GM12878 (cell line): ENCODE data around the gene IRX5. TPM values are rescaled to one million over a fixed set of nuclear protein-coding genes. Genes with fewer than 3 reads are reported as not detected.

Experiments
- ATAC-seq: fragments of 200-7000 bp; cut with Tn5 transposase; 3 replicates; pipeline ENCODE4 v1.9.1; 2020; ENCODE audit warnings: mild to moderate bottlenecking, moderate library complexity
- BruUV-seq: library from RNA; stranded (reverse); fragments of 400-500 nt; replicated peaks from 2 replicates; lab custom pipeline; 2021; lab: Mats Ljungman, UMichigan
- CTCF ChIA-PET: fragments of 300-600 bp; sonication (Branson Sonifier 250); formaldehyde crosslinking; extraction: SDS; loops from one replicate; lab custom pipeline; 2021; ENCODE audit warnings: inconsistent platforms; lab: Yijun Ruan, JAX
- POLR2A ChIA-PET: fragments of 350-600 bp; formaldehyde crosslinking; extraction: SDS; loops from one replicate; lab custom pipeline; 2021; ENCODE audit warnings: inconsistent platforms; lab: Charles Lee
- RAD21 ChIA-PET: fragments of 300-600 bp; sonication (Branson Sonifier 250); formaldehyde crosslinking; loops from one replicate; lab custom pipeline; 2023; ENCODE audit warnings: antibody characterized with exemption; ENCODE audit not compliant: unreplicated experiment; lab: Charles Lee
- SMC1A ChIA-PET: fragments of 300-600 bp; sonication (Branson Sonifier 250); formaldehyde crosslinking; loops from one replicate; lab custom pipeline; 2023; ENCODE audit not compliant: unreplicated experiment, uncharacterized antibody; lab: Charles Lee
- DNase-seq: peaks from one replicate; pipeline ENCODE4 v3.0.0-alpha.2; 2011; ENCODE audit warnings: low read depth, low spot score
- FAIRE-seq: peaks from 3 replicates; lab custom pipeline; 2011; peaks lifted over from hg19 to GRCh38; lab: Jason Lieb, UNC
- H2AFZ ChIP-seq: 2 replicates; pipeline ENCODE4 v1.6.0; 2011; ENCODE audit warnings: low read depth, low read length, control low read depth; ENCODE audit not compliant: control insufficient read depth
- H3K27ac ChIP-seq: 2 replicates; pipeline ENCODE4 v1.5.1; 2011; ENCODE audit warnings: control low read depth; ENCODE audit not compliant: control insufficient read depth, insufficient read depth
- H3K27me3 ChIP-seq, 2 experiments: replicated peaks in 1 of 2; 2 replicates each; pipeline versions ENCODE4 v1.6.0 to v1.6.1; 2011; ENCODE audit warnings: low read length in 1 of 2; ENCODE audit not compliant: control insufficient read depth in 2 of 2, insufficient read depth in 2 of 2
- H3K36me3 ChIP-seq, 2 experiments: 2 replicates each; pipeline ENCODE4 v1.5.1; 2011; ENCODE audit warnings: low read length in 1 of 2; ENCODE audit not compliant: control insufficient read depth in 2 of 2, insufficient read depth in 2 of 2
- H3K4me1 ChIP-seq: 2 replicates; pipeline ENCODE4 v1.6.1; 2011; ENCODE audit warnings: mild to moderate bottlenecking, low read length, moderate library complexity, mixed read lengths; ENCODE audit not compliant: control insufficient read depth, insufficient read depth
- H3K4me2 ChIP-seq: 2 replicates; pipeline ENCODE4 v1.6.0; 2011; ENCODE audit warnings: control low read depth; ENCODE audit not compliant: control insufficient read depth, insufficient read depth
- H3K4me3 ChIP-seq: fragments of 200-600 bp; sonication (generic); 2 replicates; pipeline ENCODE4 v1.5.1; 2016
- H3K79me2 ChIP-seq: 2 replicates; pipeline ENCODE4 v1.6.0; 2011; ENCODE audit warnings: low read length; ENCODE audit not compliant: control insufficient read depth, insufficient read depth
- H3K9ac ChIP-seq: 2 replicates; pipeline ENCODE4 v1.8.0; 2011; ENCODE audit warnings: low read length, control low read depth, mixed read lengths; ENCODE audit not compliant: control insufficient read depth, insufficient read depth
- H3K9me3 ChIP-seq: replicated peaks from 3 replicates; pipeline ENCODE4 v1.5.1; 2011; ENCODE audit warnings: mild to moderate bottlenecking, low read length; ENCODE audit not compliant: control insufficient read depth, insufficient read depth
- H4K20me1 ChIP-seq: 2 replicates; pipeline ENCODE4 v1.6.0; 2011; ENCODE audit not compliant: control insufficient read depth, insufficient read depth
- BCL3 ChIP-seq: IDR thresholded peaks from 2 replicates; pipeline ENCODE4 v1.6.1; 2011; ENCODE audit warnings: borderline replicate concordance, low read depth, mild to moderate bottlenecking, moderate library complexity, low read length; ENCODE audit not compliant: insufficient read depth, poor library complexity, severe bottlenecking
- CBFB ChIP-seq: IDR thresholded peaks from 2 replicates; pipeline ENCODE4 v1.6.1; 2016; ENCODE audit warnings: antibody characterized with exemption, low read depth
- CBX3 ChIP-seq: fragments of 200-600 bp; sonication (generic); IDR thresholded peaks from 2 replicates; pipeline ENCODE4 v1.6.1; 2016; ENCODE audit warnings: low read depth, borderline replicate concordance
- CBX5 ChIP-seq: sonication (generic); IDR thresholded peaks from 2 replicates; pipeline ENCODE4 v1.6.1; 2016; ENCODE audit warnings: low read depth, moderate library complexity, mild to moderate bottlenecking, inconsistent platforms
- CHD4 ChIP-seq: fragments of 200-600 bp; sonication (generic); IDR thresholded peaks from 2 replicates; pipeline ENCODE4 v1.6.1; 2016; ENCODE audit warnings: mild to moderate bottlenecking
- CREM ChIP-seq: IDR thresholded peaks from 2 replicates; pipeline ENCODE4 v1.6.1; 2014; ENCODE audit warnings: antibody characterized with exemption, low read depth
- DPF2 ChIP-seq: fragments of 450-650 bp; IDR thresholded peaks from 2 replicates; pipeline ENCODE4 v1.6.1; 2017; ENCODE audit warnings: mild to moderate bottlenecking
- IRF4 ChIP-seq: IDR thresholded peaks from 2 replicates; pipeline ENCODE4 v1.6.1; 2011; ENCODE audit warnings: low read depth, low read length
- KDM1A ChIP-seq: fragments of 200-600 bp; sonication (generic); IDR thresholded peaks from 2 replicates; pipeline ENCODE4 v1.6.1; 2016; ENCODE audit warnings: borderline replicate concordance
- NFXL1 ChIP-seq: fragments of 450-650 bp; IDR thresholded peaks from 2 replicates; pipeline ENCODE4 v1.6.1; 2017; ENCODE audit warnings: antibody characterized with exemption, mild to moderate bottlenecking, borderline replicate concordance
- PBX3 ChIP-seq: IDR thresholded peaks from 2 replicates; pipeline ENCODE4 v1.6.1; 2011; ENCODE audit warnings: mild to moderate bottlenecking, low read depth, low read length, moderate library complexity; ENCODE audit not compliant: insufficient replicate concordance
- RBBP5 ChIP-seq: fragments of 200-600 bp; sonication (generic); conservative IDR thresholded peaks from 2 replicates; pipeline ENCODE4 v1.6.1; 2016
- SPI1 ChIP-seq: IDR thresholded peaks from 2 replicates; pipeline ENCODE4 v1.6.1; 2011; ENCODE audit warnings: low read depth, mild to moderate bottlenecking, low read length, moderate library complexity, borderline replicate concordance; ENCODE audit not compliant: insufficient read depth
- STAT1 ChIP-seq: fragments of 450-650 bp; conservative IDR thresholded peaks from 2 replicates; pipeline ENCODE4 v1.6.1; 2014; ENCODE audit warnings: antibody characterized with exemption, mild to moderate bottlenecking
- ZBTB33 ChIP-seq: fragments of 450-650 bp; IDR thresholded peaks from 2 replicates; pipeline ENCODE4 v1.6.1; 2017; ENCODE audit warnings: mild to moderate bottlenecking
- WGBS: methylation state at CpG from one replicate; pipeline ENCODE4 v1.1.6; 2016; ENCODE audit warnings: low lambda C conversion rate; ENCODE audit not compliant: insufficient replicate concordance, insufficient coverage; ENCODE audit errors: missing lambda C conversion rate; 5-methylcytosine and 5-hydroxymethylcytosine counted together
- in situ Hi-C: fragments of 300-500 bp; cut with MboI; formaldehyde crosslinking; loops from 9 replicates; pipeline ENCODE4 v1.14.3; 2018; ENCODE audit warnings: mixed read lengths
- intact Hi-C: fragments of 100-400 bp; cut with micrococcal nuclease; formaldehyde crosslinking; loops from one replicate; pipeline ENCODE4 v1.14.2; 2022; ENCODE audit not compliant: unreplicated experiment
- polyA plus RNA-seq, 11 experiments: library from polyadenylated mRNA; depleted of rRNA in 4 of 11; unstranded in 6 of 11; stranded (reverse) in 5 of 11; fragments of >200 nt; fragmentation: Nextera tagmentation in 4 of 11; fragmentation: Illumina TruSeq in 1 of 11; extraction: Ambion mirVana in 4 of 11; extraction: Trizol in 1 of 11; gene quantifications; 1 replicate in 1 of 11; 2 replicates in 10 of 11; pipeline versions ENCODE4 v1.2.1 to v1.2.3, GENCODE V29; 2011 to 2016; ENCODE audit warnings: inconsistent platforms in 2 of 11, missing spikeins in 2 of 11, low read depth in 1 of 11
- total RNA-seq, 4 experiments: library from RNA; depleted of rRNA in 3 of 4; stranded (reverse); fragments of >200 nt in 3 of 4; fragmentation: Illumina TruSeq in 1 of 4; extraction: Trizol in 1 of 4; gene quantifications; 2 replicates each; pipeline versions ENCODE4 v1.2.1 to v1.2.3, GENCODE V29; 2013 to 2021

IRX5 gene
- total and polyA plus RNA-seq, 10 of the 15 experiments (the other 5 are each of a cell fraction or from before 2014, with no cell fraction given), result 0.08 TPM; not detected in 9

GRCh38 chr16:54953461-54953860 lies 22.8 kb downstream of the IRX5 start (continued):
- TF ChIP-seq ZBTB33 (no peak), CREM (no peak)

DNA sequence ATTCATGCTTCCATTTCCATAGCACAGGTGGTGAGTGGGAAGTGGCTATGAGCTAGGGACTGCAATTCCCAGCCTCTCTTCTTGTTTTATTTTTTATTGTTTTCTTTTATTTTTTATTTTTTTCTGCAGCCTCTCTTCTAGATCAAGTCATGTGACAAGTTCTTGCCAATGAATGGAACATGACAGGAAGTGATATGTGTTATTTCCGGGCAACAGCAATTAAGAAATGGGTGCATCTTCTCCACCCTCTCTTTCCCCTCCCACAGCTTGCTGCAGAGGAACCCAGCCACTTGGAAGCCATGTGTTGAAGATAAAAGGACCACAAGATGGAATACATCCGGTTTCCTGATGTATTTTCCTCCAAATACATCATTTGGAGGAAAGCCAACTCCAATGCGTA lies 23.6 kb downstream of the IRX5 start:
- no peak for DNase-seq
- no peaks in the 10 kb centered on the region for H3K27me3 ChIP-seq
- intact Hi-C loops (no loop called here), in situ Hi-C loops (no loop called here)
- no peak overlapping the region for H3K9ac ChIP-seq
- ATAC-seq, result no peak
- no peaks in the 10 kb centered on the region for H3K4me1 ChIP-seq
- RAD21 ChIA-PET, result no interaction called here
- H3K79me2 ChIP-seq, result no peaks in the 10 kb centered on the region
- SMC1A ChIA-PET, result no interaction called here
- no peak overlapping the region for H3K4me3 ChIP-seq
- no peaks in the 10 kb centered on the region for H4K20me1 ChIP-seq
- H3K9me3 ChIP-seq, result no peaks in the 10 kb centered on the region
- no peak for FAIRE-seq
- POLR2A ChIA-PET, result no interaction called here
- CTCF ChIA-PET, result no interaction called here
- BruUV-seq, result no TSS peak
- WGBS, result 47% methylated on average over 3 of the region's 3 CpGs
- no peak overlapping the region for H2AFZ ChIP-seq
- no peak overlapping the region for H3K4me2 ChIP-seq
- no peak overlapping the region for H3K27ac ChIP-seq
- H3K36me3 ChIP-seq, result no peaks in the 10 kb centered on the region
- no peak for TF ChIP-seq CBX3
- TF ChIP-seq IRF4, result no peak
- no peak for TF ChIP-seq STAT1
- no peak for TF ChIP-seq RBBP5
- TF ChIP-seq CHD4, result no peak
- TF ChIP-seq CBX5, result no peak
- no peak for TF ChIP-seq BCL3
- TF ChIP-seq CBFB, result no peak
- no peak for TF ChIP-seq NFXL1
- no peak for TF ChIP-seq DPF2
- no peak for TF ChIP-seq KDM1A
- TF ChIP-seq SPI1, result no peak
- TF ChIP-seq PBX3, result no peak
